ENCODE measurements around the gene RAD21L1.

Gene RAD21L1

GRCh38 chr20:1225783-1226654 lies at the start of gene RAD21L1:
TSS of gene RAD21L1 (plus strand) at chr20:1226044. CDS start at chr20:1228454, 2,410 bp downstream.
- peak; percentile 57 for DNase-seq (ENCODE audit: low spot score)

DNA sequence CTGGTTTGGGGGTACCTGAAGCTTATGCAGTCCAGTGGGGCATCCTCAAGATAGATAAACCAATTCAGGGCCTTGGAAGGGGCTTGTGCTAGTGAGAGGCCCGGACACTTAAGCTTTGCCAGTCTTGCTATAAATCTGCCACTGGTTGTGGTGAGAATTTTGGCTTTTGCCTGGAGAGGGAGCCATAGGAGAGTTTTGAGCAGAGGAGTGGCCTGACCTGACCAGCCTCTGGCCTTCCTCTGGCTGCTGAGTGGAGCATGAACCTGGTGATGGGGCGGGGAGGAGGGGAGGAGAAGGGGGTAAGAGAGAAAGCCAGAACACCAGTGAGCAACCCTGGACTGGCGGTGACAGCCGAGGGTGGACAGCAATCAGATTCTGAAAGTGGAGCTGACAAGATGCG lies 48.2 kb upstream of the RAD21L1 start:
- DNase-seq (ENCODE audit: low spot score) = peak; percentile 47

DNA sequence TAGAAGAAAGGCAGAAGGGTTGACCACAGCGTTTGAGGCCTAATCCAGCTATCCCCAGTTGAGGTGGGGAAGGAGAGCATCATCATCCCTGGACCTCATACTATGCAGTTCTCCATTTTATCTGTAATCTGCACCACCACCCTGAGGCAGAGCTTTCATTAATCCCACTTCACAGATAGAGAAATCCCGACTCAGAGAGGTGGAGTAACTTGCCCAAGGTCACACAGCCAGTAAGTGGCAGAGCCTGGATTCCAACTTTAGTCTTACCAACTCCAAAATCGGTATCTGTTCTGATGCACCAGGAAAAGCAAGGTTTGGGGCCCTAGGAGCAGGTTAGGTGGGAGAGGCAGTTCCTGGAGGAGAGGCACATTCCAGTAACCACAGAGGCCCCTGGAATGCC lies 47.7 kb upstream of the RAD21L1 start:
- no peak for DNase-seq (ENCODE audit: low spot score)

DNA sequence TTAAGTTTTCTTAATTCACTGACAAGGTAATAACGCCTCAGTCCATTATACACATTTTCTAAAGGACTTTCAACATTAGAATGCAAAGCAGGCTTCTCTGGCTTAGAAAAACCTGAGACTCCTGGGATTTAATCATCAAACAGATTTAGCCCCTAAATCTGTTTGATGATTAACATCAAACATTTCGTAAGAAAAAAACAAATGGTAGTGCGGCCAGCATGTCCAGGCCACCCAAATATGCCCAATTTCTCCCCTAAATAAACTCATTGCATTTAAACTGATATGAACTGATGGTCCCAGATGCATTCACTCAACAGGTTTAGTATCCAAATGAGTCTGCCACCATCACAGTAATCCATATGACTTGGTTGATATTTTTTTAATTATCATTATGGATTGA lies 47.2 kb upstream of the RAD21L1 start:
- no peak for DNase-seq (ENCODE audit: low spot score)

GRCh38 chr20:1180949-1181348 lies 44.9 kb upstream of the RAD21L1 start:
- no peak for DNase-seq (ENCODE audit: low spot score)

DNA sequence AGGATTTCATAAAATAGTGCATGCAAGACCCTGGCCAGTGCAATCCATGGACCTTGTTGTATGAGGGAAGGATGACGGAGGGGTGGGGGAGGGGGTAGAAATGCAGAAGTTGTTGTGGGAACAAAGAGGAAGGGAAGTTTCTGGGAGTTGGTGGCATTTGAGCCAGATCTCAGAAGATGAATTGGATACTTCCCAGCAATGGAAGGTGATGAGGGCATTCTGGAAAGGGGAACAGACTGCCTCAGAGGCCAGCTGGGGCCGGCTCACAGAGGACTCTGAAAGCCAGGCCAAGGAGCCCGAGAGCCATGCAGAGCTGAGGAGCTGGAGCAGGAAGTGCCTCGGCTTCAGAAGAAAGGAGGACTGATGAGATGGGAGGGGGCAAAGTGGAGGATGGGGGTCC lies 43.7 kb upstream of the RAD21L1 start:
- no peak for DNase-seq (ENCODE audit: low spot score)

GRCh38 chr20:1183153-1183552 lies 42.7 kb upstream of the RAD21L1 start:
- no peak for DNase-seq (ENCODE audit: low spot score)

DNA sequence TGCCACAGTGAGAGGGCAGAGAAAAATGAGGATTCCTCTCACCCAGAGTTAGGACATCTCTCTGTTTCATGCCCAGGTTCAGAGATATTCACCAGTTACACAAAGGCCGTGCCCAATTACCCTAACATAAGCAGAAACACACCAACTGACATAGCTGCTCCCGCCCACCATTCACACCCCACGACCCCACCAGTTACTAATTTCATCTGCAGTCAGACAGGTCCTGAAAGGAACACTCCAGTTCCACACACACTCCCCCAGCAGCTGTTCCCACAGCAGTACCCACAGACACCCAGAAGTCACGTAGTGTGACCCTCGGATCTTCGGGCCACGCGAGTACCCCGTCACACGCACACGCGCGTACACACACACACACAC lies 41.6 kb upstream of the RAD21L1 start:
- no peak for DNase-seq (ENCODE audit: low spot score)

- peak; percentile 46 for DNase-seq (ENCODE audit: low spot score)
Measured at GRCh38 chr20:1184638-1185315, 41.1 kb upstream of the RAD21L1 start, which contains the start of gene TMEM74B. TSS of gene TMEM74B (minus strand) at chr20:1184981. CDS start at chr20:1183801, 1,180 bp downstream.

GRCh38 chr20:1185316-1185741 lies 40.5 kb upstream of the RAD21L1 start:
- DNase-seq (ENCODE audit: low spot score) = peak; percentile 42

DNA sequence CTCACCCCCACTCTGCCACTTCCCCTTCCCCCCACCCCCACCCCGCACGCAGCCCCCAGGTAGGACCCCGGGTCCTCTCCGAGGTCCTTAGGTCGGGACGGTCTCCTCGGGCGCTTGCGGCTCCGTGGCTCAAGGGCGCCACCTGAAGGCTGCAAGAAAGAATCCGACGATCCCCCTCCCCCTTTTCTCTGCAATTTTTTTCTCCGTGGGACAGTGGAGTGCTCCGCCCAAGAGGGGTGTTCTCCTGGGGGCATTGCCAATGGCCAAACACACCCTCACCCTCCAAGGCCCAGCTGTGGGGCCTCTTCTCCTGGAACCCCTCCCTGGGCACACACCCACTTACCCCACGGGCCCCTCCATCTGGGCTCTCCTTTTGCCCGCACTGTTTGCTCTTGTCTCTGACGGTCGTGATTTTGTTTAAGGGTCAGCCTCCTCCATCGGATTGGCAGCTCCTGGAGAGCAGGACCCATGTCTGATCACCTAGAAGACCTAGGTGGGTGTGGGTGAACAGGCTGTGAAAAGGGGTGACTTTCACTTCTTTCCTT lies 40.0 kb upstream of the RAD21L1 start:
- DNase-seq (ENCODE audit: low spot score) = peak; percentile 71

DNA sequence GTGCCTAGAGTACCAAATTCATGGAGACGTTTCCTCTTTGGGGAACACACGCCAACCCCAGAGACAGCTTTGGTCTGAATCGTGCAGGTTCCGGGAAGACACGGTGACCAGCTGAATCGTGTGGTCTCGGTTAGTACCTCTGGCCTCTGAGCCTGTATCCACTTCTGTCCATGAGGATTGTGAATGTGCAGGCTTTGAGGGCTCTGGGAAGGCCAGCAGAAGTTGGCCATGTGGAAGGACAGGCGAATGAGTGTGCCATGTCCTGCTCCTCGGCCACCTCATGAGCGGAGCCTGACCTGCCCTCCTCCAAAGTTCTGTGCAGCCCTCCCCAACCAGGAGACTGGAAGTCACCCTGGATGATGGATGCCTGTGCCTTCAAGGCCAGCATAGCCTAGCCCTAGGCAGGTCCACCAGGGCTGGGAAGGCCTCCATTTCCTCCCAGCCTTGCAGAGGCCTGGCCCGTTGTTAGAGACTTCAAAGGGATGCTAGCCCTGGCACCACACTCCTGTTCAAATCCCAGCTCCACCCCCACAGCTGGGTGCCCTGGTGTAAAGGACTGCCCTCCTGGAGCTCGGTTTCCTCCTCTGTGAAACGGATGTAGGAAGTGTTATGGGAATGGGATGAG lies 39.4 kb upstream of the RAD21L1 start:
- DNase-seq (ENCODE audit: low spot score) = no peak

DNA sequence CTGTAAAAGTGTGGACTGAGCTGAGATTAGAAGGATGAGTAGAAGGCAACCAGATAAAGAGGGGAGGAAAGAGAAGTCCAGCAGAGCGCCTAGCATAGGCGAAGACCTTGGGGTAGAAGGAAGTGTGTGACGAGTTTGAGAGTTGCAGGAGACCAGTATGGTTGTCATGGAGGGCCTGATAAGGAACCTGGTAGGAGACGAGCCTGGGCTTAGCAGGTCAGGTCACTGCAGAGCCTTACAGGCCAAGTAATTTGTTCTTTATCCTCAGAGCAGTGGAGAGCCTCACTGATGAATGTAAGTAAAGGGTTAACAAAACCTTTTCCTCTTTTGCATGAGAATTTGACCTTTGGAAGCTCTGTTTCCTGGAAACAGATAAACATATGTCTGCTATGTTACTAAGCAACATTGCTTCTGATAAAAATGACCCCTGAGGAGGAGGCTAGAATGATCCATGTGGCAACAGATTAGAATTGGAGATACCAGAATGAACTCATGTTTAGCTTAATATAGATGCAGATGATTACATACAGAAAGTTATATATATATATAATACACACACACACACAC lies 38.2 kb upstream of the RAD21L1 start:
- peak; percentile 65 for DNase-seq (ENCODE audit: low spot score)

DNA sequence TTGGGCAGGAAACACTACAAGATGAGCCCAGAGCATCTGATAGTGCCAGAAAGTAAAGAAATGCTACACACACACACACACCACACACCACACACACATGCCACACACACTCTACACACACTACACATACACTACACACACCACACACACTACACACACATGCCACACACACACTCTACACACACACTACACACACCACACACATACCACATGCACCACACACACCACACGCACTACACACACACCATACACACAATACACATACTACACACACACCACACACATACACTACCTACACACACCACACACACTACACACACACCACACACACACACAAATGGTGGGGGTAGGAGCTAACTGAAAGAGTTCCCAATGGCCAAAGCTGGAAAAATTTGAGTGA lies 37.5 kb upstream of the RAD21L1 start:
- no peak for DNase-seq (ENCODE audit: low spot score)

- DNase-seq (ENCODE audit: low spot score) = no peak
Measured at GRCh38 chr20:1189827-1190226, 36.0 kb upstream of the RAD21L1 start.

DNA sequence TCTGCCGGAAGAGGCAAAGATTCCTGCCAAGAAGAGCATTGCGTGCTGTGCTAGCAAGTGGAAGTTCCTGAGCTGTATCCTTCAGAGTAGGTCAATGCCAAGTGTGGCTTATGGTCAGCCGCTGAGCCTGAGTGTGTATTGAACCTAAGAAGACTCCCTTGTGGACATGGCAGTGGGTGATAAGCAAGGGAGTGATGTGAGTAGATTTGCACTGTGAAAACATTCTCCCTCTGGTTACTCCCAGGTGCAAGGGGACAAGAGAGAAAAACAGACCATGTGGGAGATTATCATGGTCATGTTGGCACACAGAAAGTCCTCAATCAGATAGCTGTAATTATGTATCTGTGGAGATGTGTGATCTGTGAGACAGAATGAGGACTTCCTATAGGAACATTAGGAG lies 35.0 kb upstream of the RAD21L1 start:
- DNase-seq (ENCODE audit: low spot score) = no peak

GRCh38 chr20:1191299-1191698 lies 34.5 kb upstream of the RAD21L1 start:
- DNase-seq (ENCODE audit: low spot score) = no peak

- DNase-seq (ENCODE audit: low spot score) = no peak
Measured at GRCh38 chr20:1195226-1195625, 30.6 kb upstream of the RAD21L1 start.

- no peak for DNase-seq (ENCODE audit: low spot score)
Measured at GRCh38 chr20:1196634-1197033, 29.2 kb upstream of the RAD21L1 start.

DNA sequence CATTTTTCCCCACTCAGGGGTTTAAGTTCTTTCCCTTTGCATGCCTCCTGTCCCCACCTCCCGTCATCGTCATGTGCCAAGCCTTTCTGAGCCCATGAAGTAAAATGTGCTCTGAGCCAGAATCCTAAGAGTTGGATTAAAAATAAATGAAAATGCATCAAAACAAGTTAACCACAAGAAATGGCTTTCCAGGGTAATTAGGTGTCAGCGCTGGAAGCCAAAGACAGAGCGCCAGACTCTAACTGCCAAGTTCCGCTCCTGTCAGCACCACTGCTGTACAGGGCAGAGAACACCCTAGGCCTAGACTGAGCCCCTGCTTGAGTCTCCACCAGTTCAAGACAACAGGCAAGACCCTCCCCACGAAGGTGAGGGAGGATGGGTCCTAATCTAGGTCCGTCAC lies 28.0 kb upstream of the RAD21L1 start:
- DNase-seq (ENCODE audit: low spot score) = no peak

DNA sequence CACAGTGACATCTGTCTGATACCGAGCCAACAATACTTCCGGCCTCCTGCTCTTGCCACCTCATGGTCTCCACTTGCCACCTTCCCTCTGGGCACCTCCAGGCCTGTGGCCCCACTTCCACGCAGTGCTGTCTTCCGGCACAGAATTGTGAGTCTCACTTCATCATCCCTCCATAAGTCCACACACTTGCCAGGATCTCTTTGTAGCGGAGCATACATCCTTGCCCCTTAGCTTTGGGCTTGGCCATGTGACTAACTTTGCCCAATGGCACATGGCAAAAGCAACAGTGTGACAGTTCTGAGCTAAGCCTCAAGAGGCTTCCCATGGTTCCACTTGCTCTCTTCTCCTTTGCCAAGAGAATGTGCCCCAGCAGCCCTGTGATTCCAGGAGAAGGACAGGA lies 27.1 kb upstream of the RAD21L1 start:
- DNase-seq (ENCODE audit: low spot score) = no peak

- DNase-seq (ENCODE audit: low spot score) = no peak
Measured at GRCh38 chr20:1199212-1199873, 26.5 kb upstream of the RAD21L1 start.

All from HuH-7.5 (cell line).